Measurements from ENCODE around the gene WDR90. TPM values are rescaled to one million over a fixed set of nuclear protein-coding genes. Genes with fewer than 3 reads are reported as not detected.

Gene WDR90
- total and polyA plus RNA-seq, 2 of the 13 experiments (the other 11 are each of a cell fraction or from before 2014, with no cell fraction given), result 14.9 to 28.9 TPM

DNA sequence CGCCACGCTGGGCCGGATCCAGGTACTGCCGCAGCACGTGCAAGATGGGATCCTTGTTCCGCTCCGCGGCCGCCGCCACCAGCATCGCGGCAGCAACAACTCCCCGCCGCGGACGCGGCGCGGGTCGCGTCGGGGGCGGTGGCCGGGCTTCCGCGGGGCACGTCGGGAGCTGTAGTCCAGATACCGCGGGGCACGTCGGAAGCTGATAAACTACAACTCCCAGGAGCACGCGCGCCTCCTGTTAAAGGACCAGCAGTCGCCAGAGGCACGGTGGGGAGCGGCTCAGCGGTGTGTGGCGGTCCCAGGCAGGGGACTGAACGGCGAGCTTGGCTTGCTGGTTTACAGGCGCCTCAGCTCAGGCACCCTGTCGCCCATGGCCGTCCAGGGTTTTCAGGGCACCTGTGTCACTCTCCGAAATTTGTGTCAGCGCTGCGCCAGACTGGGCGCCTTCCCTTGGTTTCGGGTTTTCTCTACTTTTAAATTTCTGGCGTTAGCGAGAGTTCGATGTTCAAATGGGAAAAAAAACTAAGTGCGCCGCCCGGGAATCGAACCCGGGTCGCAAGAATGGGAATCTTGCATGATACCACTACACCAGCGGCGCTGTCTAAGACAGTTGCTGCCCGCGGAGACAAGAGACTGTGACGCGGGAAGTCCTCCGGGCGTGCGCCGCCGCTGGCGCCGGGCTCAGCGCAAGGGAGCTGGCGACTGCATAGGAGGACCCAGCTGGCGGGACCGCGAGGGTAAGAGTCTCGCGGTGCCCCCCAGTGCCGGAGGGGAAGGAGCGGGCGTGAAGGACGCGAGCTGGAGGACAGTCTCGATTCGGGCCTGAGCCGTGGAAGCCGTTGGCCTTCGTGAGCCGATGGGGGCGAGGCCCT, 12.7 kb upstream of the WDR90 start, which contains the start of gene METTL26 (continued):
- peak; percentile 25; the same call in 1 of the 2 replicates for TF ChIP-seq ZZZ3 (CRISPR knock-in tag; IDR thresholded peaks at IDR 0.05; ENCODE audit: borderline replicate concordance)
- TF ChIP-seq HMGA1 (CRISPR knock-in tag; conservative IDR thresholded peaks at IDR 0.05), result no peak
- TF ChIP-seq, protein P1, sequence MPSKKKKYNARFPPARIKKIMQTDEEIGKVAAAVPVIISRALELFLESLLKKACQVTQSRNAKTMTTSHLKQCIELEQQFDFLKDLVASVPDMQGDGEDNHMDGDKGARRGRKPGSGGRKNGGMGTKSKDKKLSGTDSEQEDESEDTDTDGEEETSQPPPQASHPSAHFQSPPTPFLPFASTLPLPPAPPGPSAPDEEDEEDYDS (CRISPR knock-in tag; IDR thresholded peaks at IDR 0.05), result peak; percentile 82
- TF ChIP-seq, protein P2, sequence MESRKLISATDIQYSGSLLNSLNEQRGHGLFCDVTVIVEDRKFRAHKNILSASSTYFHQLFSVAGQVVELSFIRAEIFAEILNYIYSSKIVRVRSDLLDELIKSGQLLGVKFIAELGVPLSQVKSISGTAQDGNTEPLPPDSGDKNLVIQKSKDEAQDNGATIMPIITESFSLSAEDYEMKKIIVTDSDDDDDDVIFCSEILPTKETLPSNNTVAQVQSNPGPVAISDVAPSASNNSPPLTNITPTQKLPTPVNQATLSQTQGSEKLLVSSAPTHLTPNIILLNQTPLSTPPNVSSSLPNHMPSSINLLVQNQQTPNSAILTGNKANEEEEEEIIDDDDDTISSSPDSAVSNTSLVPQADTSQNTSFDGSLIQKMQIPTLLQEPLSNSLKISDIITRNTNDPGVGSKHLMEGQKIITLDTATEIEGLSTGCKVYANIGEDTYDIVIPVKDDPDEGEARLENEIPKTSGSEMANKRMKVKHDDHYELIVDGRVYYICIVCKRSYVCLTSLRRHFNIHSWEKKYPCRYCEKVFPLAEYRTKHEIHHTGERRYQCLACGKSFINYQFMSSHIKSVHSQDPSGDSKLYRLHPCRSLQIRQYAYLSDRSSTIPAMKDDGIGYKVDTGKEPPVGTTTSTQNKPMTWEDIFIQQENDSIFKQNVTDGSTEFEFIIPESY (CRISPR knock-in tag; IDR thresholded peaks at IDR 0.05), result peak; percentile 30; the same call in 1 of the 2 replicates
- TF ChIP-seq ZNF652 (CRISPR knock-in tag; IDR thresholded peaks at IDR 0.05; ENCODE audit: borderline replicate concordance, low read depth), result no peak
- no peak for TF ChIP-seq MTF2 (CRISPR knock-in tag; IDR thresholded peaks at IDR 0.05; ENCODE audit: borderline replicate concordance)
- peak; percentile 51; the same call in 1 of the 2 replicates for TF ChIP-seq ZNF230 (CRISPR knock-in tag; IDR thresholded peaks at IDR 0.05)
- TF ChIP-seq TERF1 (CRISPR knock-in tag; IDR thresholded peaks at IDR 0.05), result no peak
- TF ChIP-seq RFX3 (CRISPR knock-in tag; IDR thresholded peaks at IDR 0.05), result no peak
- TF ChIP-seq ZUFSP (CRISPR knock-in tag; IDR thresholded peaks at IDR 0.05; ENCODE audit: borderline replicate concordance), result no peak
- TF ChIP-seq ZNF33B (CRISPR knock-in tag; IDR thresholded peaks at IDR 0.05), result no peak; the same call in 1 of the 2 replicates
- TF ChIP-seq ASH2L (IDR thresholded peaks at IDR 0.05; ENCODE audit: insufficient read length, low read depth, low read length), result peak; percentile 84
- no peak for TF ChIP-seq ZNF10 (CRISPR knock-in tag; IDR thresholded peaks at IDR 0.05; ENCODE audit: borderline replicate concordance, low read depth)
- TF ChIP-seq, protein P3, sequence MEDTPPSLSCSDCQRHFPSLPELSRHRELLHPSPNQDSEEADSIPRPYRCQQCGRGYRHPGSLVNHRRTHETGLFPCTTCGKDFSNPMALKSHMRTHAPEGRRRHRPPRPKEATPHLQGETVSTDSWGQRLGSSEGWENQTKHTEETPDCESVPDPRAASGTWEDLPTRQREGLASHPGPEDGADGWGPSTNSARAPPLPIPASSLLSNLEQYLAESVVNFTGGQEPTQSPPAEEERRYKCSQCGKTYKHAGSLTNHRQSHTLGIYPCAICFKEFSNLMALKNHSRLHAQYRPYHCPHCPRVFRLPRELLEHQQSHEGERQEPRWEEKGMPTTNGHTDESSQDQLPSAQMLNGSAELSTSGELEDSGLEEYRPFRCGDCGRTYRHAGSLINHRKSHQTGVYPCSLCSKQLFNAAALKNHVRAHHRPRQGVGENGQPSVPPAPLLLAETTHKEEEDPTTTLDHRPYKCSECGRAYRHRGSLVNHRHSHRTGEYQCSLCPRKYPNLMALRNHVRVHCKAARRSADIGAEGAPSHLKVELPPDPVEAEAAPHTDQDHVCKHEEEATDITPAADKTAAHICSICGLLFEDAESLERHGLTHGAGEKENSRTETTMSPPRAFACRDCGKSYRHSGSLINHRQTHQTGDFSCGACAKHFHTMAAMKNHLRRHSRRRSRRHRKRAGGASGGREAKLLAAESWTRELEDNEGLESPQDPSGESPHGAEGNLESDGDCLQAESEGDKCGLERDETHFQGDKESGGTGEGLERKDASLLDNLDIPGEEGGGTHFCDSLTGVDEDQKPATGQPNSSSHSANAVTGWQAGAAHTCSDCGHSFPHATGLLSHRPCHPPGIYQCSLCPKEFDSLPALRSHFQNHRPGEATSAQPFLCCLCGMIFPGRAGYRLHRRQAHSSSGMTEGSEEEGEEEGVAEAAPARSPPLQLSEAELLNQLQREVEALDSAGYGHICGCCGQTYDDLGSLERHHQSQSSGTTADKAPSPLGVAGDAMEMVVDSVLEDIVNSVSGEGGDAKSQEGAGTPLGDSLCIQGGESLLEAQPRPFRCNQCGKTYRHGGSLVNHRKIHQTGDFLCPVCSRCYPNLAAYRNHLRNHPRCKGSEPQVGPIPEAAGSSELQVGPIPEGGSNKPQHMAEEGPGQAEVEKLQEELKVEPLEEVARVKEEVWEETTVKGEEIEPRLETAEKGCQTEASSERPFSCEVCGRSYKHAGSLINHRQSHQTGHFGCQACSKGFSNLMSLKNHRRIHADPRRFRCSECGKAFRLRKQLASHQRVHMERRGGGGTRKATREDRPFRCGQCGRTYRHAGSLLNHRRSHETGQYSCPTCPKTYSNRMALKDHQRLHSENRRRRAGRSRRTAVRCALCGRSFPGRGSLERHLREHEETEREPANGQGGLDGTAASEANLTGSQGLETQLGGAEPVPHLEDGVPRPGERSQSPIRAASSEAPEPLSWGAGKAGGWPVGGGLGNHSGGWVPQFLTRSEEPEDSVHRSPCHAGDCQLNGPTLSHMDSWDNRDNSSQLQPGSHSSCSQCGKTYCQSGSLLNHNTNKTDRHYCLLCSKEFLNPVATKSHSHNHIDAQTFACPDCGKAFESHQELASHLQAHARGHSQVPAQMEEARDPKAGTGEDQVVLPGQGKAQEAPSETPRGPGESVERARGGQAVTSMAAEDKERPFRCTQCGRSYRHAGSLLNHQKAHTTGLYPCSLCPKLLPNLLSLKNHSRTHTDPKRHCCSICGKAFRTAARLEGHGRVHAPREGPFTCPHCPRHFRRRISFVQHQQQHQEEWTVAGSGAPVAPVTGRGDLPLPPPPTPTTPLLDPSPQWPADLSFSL (CRISPR knock-in tag; IDR thresholded peaks at IDR 0.05), result peak; percentile 12; the same call in 1 of the 2 replicates
- TF ChIP-seq RFX5 (IDR thresholded peaks at IDR 0.05; ENCODE audit: low read depth, low read length), result no peak
